OCI-LY1 (cell line): Measurements from ENCODE around the gene UTP15.

ENCODE experiments used
- H2AFZ ChIP-seq: fragments of 200-600 bp; sonication (generic), shearing (Covaris generic); 2 replicates; pipeline ENCODE4 v1.6.0; 2014; ENCODE audit warnings: antibody characterized with exemption, mild to moderate bottlenecking, low read length
- H3F3A ChIP-seq: fragments of 200-600 bp; sonication (generic), shearing (Covaris generic); 2 replicates; pipeline ENCODE4 v1.6.0; 2014; ENCODE audit warnings: mild to moderate bottlenecking, antibody characterized with exemption, low read length, moderate library complexity; ENCODE audit not compliant: insufficient read depth
- H3K27ac ChIP-seq: fragments of 200-600 bp; sonication (generic); 2 replicates; pipeline ENCODE4 v1.5.1; 2014; ENCODE audit warnings: low read length, mixed run types, mild to moderate bottlenecking, low read depth; ENCODE audit not compliant: poor library complexity, severe bottlenecking
- H3K27me3 ChIP-seq: fragments of 200-600 bp; sonication (generic); 2 replicates; pipeline ENCODE4 v1.6.0; 2014; ENCODE audit warnings: antibody characterized with exemption, mild to moderate bottlenecking, low read length, moderate library complexity; ENCODE audit not compliant: insufficient read depth
- H3K36me3 ChIP-seq: fragments of 200-600 bp; sonication (generic); 2 replicates; pipeline ENCODE4 v1.6.1; 2014; ENCODE audit warnings: mild to moderate bottlenecking, antibody characterized with exemption, low read length, moderate library complexity, mixed read lengths; ENCODE audit not compliant: insufficient read depth
- H3K4me1 ChIP-seq: fragments of 200-600 bp; sonication (generic); 2 replicates; pipeline ENCODE4 v1.5.1; 2014; ENCODE audit warnings: mild to moderate bottlenecking, low read length, moderate library complexity; ENCODE audit not compliant: insufficient read depth, severe bottlenecking
- H3K4me2 ChIP-seq: fragments of 200-600 bp; sonication (generic), shearing (Covaris generic); 2 replicates; pipeline ENCODE4 v1.6.1; 2014; ENCODE audit warnings: low read length
- H3K4me3 ChIP-seq: fragments of 200-600 bp; sonication (generic); 2 replicates; pipeline ENCODE4 v1.5.1; 2014; ENCODE audit warnings: low read length, low read depth, mild to moderate bottlenecking, mixed read lengths; ENCODE audit not compliant: poor library complexity, severe bottlenecking
- H3K79me2 ChIP-seq: fragments of 200-600 bp; shearing (Covaris generic); 2 replicates; pipeline ENCODE4 v1.6.1; 2016; ENCODE audit warnings: mixed run types, low read length, mixed read lengths; ENCODE audit not compliant: insufficient read depth
- H3K9ac ChIP-seq: fragments of 200-600 bp; sonication (generic), shearing (Covaris generic); 2 replicates; pipeline ENCODE4 v1.6.1; 2014; ENCODE audit warnings: mild to moderate bottlenecking, low read length, mixed read lengths
- H3K9me2 ChIP-seq: fragments of 200-600 bp; sonication (generic), shearing (Covaris generic); 2 replicates; pipeline ENCODE4 v1.6.1; 2014; ENCODE audit warnings: low read depth, mild to moderate bottlenecking, low read length, mixed read lengths
- H3K9me3 ChIP-seq: fragments of 200-600 bp; shearing (Covaris generic); 2 replicates; pipeline ENCODE4 v1.6.1; 2014; ENCODE audit warnings: low read length, mixed read lengths
- H4K20me1 ChIP-seq: fragments of 200-600 bp; sonication (generic), shearing (Covaris generic); 2 replicates; pipeline ENCODE4 v1.6.0; 2016; ENCODE audit warnings: mild to moderate bottlenecking, low read length; ENCODE audit not compliant: insufficient read depth
- EZH2 ChIP-seq: fragments of 200-600 bp; sonication (generic), shearing (Covaris generic); IDR thresholded peaks from 2 replicates; pipeline ENCODE4 v1.8.0; 2017; ENCODE audit warnings: borderline replicate concordance, mixed run types, mild to moderate bottlenecking, antibody characterized with exemption, low read length, moderate library complexity, mixed read lengths
- TF ChIP-seq, protein P1 (sequence below): fragments of 200-600 bp; sonication (generic), shearing (Covaris generic); IDR thresholded peaks from 2 replicates; pipeline ENCODE4 v1.5.1; 2017; ENCODE audit warnings: mild to moderate bottlenecking, antibody characterized with exemption, low read length, moderate library complexity, mixed read lengths

UTP15 gene

DNA sequence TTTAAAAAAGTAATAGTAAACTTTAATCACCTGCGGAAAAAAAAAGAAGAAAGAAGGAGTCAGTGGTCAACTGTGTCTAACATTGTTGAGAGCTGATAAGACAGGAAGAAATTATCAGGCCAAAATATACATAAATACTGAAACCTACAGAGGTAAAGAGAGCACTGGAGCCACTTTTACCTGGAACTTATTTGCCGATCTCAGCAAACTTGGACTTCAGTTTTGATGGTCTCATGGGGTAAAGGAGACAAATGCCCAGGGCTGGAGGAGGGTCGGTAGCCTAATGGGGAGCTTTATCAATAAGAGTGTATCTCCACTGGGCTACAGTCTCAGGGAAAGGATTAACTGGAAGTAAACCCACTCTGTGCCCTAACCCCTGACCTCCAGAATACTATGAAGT lies 33.8 kb downstream of the UTP15 start:
- no peak overlapping the region for H2AFZ ChIP-seq
- no peaks in the 10 kb centered on the region for H3K27me3 ChIP-seq
- no peak overlapping the region for H3K27ac ChIP-seq
- no peak overlapping the region for H3K4me3 ChIP-seq
- H3K36me3 ChIP-seq = no peaks in the 10 kb centered on the region
- no peaks in the 10 kb centered on the region for H3F3A ChIP-seq
- H3K9ac ChIP-seq = no peak overlapping the region
- TF ChIP-seq, protein P1, sequence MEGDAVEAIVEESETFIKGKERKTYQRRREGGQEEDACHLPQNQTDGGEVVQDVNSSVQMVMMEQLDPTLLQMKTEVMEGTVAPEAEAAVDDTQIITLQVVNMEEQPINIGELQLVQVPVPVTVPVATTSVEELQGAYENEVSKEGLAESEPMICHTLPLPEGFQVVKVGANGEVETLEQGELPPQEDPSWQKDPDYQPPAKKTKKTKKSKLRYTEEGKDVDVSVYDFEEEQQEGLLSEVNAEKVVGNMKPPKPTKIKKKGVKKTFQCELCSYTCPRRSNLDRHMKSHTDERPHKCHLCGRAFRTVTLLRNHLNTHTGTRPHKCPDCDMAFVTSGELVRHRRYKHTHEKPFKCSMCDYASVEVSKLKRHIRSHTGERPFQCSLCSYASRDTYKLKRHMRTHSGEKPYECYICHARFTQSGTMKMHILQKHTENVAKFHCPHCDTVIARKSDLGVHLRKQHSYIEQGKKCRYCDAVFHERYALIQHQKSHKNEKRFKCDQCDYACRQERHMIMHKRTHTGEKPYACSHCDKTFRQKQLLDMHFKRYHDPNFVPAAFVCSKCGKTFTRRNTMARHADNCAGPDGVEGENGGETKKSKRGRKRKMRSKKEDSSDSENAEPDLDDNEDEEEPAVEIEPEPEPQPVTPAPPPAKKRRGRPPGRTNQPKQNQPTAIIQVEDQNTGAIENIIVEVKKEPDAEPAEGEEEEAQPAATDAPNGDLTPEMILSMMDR = no peak
- TF ChIP-seq EZH2 = no peak
- H4K20me1 ChIP-seq = no peaks in the 10 kb centered on the region
- H3K9me3 ChIP-seq = no peaks in the 10 kb centered on the region
- no peaks in the 10 kb centered on the region for H3K4me1 ChIP-seq
- H3K4me2 ChIP-seq = no peak overlapping the region
- H3K9me2 ChIP-seq = no peaks in the 10 kb centered on the region
- no peaks in the 10 kb centered on the region for H3K79me2 ChIP-seq

DNA sequence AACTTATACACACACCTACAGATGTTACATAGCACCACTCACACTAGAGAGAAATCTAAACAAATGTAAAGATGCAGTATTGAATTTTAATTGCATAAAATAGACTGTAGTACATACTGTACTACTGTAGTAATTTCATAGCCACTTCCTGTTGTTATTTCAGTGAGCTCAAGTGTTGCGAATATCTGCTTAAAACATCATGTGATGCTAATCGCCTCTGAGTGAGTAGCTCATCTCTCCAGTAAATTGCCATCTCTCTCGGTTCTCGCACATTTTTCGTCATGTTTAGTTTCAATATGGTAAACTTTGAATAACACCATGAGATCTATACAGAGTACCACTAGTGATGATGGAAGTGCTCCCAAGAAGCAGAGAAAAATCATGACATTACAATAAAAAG lies 38.5 kb downstream of the UTP15 start:
- Histone ChIP-seq H3K9ac (no peak overlapping the region), H3K9me2 (no peaks in the 10 kb centered on the region), H3K4me3 (no peak overlapping the region), H3K27ac (no peak overlapping the region), H3K36me3 (no peaks in the 10 kb centered on the region), H3K79me2 (no peaks in the 10 kb centered on the region), H3F3A (no peaks in the 10 kb centered on the region), H3K9me3 (no peaks in the 10 kb centered on the region), H3K4me2 (no peak overlapping the region), H2AFZ (no peak overlapping the region), H3K4me1 (no peaks in the 10 kb centered on the region), H3K27me3 (no peaks in the 10 kb centered on the region), H4K20me1 (no peaks in the 10 kb centered on the region)
- TF ChIP-seq EZH2 = no peak
- TF ChIP-seq, protein P1 = no peak

DNA sequence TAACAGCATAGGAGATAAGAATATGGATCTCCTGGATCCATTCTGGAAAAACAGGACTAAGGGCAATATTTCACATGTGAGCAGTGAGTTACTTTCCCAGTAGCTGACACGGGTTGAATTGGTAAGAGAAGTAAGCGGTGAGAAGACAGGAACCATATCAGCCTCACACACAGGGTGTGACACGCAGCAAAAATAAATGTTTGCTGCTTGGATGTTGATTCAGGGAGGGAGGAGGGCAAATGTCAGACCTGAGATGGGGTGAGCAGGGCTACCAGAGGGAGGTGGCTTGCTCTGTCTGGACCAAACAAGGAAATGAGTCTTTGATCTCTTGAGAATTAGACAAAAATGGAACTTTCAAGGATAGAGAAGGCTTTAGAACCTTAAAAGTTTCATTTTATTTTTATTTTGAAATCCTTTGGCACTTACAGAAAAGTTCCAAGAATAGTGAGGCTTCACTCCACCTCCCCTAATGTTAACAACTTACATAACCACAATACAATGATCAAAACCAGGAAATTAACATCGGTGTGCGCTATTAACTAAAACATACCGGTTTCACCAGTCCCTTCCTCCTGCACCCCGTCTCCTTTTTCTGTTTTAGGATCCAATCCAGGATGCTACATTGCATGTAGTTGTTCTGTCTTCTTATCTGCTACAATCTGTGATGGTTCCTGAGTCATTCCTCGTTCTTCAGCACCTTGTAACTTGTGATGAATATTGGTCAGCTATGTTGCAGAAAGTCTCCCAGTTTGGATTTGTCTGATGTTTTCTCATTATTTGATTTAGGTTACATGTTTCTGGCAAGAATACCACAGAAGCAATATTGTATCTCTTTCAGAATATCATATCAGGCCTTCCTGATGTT lies 39.9 kb downstream of the UTP15 start:
- Histone ChIP-seq H3K9me3 (no peaks in the 10 kb centered on the region), H3K4me2 (no peak overlapping the region), H3K4me3 (no peak overlapping the region), H3F3A (no peaks in the 10 kb centered on the region), H3K79me2 (no peaks in the 10 kb centered on the region), H3K4me1 (no peaks in the 10 kb centered on the region), H4K20me1 (no peaks in the 10 kb centered on the region), H3K9ac (no peak overlapping the region), H3K27me3 (no peaks in the 10 kb centered on the region), H3K27ac (no peak overlapping the region), H3K36me3 (no peaks in the 10 kb centered on the region), H3K9me2 (no peaks in the 10 kb centered on the region), H2AFZ (no peak overlapping the region)
- TF ChIP-seq EZH2 = no peak
- TF ChIP-seq, protein P1 = no peak
